Mucosa of descending colon (tissue), 3 donors: ENCODE results near the gene FRAS1. TPM values are rescaled to one million over a fixed set of nuclear protein-coding genes. Genes with fewer than 3 reads are reported as not detected.
A peak's percentile ranks its signal among the peaks of the same experiment; 100 is the strongest.
"Not testable (repeated sequence)": the region's sequence is repeated elsewhere in the genome, so short reads cannot be mapped to it uniquely, and the experiment has no call there.

ENCODE experiments used
- ATAC-seq: fragments of 200-7000 bp; cut with Tn5 transposase; one replicate; pipeline ENCODE4 v1.9.1; 2020; ENCODE audit warnings: mild to moderate bottlenecking, moderate library complexity
- DNase-seq, 3 donors: peaks; one replicate each; pipeline ENCODE4 v3.0.0-alpha.2; 2020
- H3K36me3 ChIP-seq: fragments of 200-600 bp; one replicate; pipeline ENCODE4 v1.8.0; 2021; ENCODE audit warnings: low read depth, mild to moderate bottlenecking
- H3K4me1 ChIP-seq: fragments of 200-600 bp; one replicate; pipeline ENCODE4 v1.8.0; 2021; ENCODE audit warnings: low read depth, mild to moderate bottlenecking
- H3K4me3 ChIP-seq: fragments of 200-600 bp; one replicate; pipeline ENCODE4 v1.8.0; 2021; ENCODE audit warnings: mild to moderate bottlenecking
- H3K9me3 ChIP-seq: fragments of 200-600 bp; one replicate; pipeline ENCODE4 v1.8.0; 2021; ENCODE audit warnings: mild to moderate bottlenecking
- intact Hi-C, 2 donors: fragments of 100-400 bp; cut with DNase I in 1 of 2; cut with micrococcal nuclease in 1 of 2; formaldehyde crosslinking; loops; one replicate each; pipeline versions ENCODE4 v1.11.0 to v1.11.1; 2022; cut with DNase I, micrococcal nuclease
- total RNA-seq, 3 donors: library from RNA; stranded (reverse); fragmentation: NEBNext Ultra II Directional in 2 of 3; extraction: Animal tissue kit (Norgen Biotek cat#: 25700) in 2 of 3; gene quantifications; one replicate each; pipeline versions ENCODE4 v1.2.1 to v1.2.4, GENCODE V29; 2021 to 2023
- TF ChIP-seq, protein P1 (sequence below): fragments of 200-600 bp; IDR thresholded peaks from one replicate; pipeline ENCODE4 v1.8.0; 2022; ENCODE audit warnings: antibody characterized with exemption, mild to moderate bottlenecking
- donor health status: DM: no; HTN: no; CAD: no; lungs with moderate emphysema.
- donor health status: DM: no; HTN: no; CAD: no.
- donor health status: DM: no; HTN: yes; CAD: no.

Gene FRAS1
- total RNA-seq, 3 donors from 2014 or later: 1.2 to 9.3 (median 2.2) TPM

DNA sequence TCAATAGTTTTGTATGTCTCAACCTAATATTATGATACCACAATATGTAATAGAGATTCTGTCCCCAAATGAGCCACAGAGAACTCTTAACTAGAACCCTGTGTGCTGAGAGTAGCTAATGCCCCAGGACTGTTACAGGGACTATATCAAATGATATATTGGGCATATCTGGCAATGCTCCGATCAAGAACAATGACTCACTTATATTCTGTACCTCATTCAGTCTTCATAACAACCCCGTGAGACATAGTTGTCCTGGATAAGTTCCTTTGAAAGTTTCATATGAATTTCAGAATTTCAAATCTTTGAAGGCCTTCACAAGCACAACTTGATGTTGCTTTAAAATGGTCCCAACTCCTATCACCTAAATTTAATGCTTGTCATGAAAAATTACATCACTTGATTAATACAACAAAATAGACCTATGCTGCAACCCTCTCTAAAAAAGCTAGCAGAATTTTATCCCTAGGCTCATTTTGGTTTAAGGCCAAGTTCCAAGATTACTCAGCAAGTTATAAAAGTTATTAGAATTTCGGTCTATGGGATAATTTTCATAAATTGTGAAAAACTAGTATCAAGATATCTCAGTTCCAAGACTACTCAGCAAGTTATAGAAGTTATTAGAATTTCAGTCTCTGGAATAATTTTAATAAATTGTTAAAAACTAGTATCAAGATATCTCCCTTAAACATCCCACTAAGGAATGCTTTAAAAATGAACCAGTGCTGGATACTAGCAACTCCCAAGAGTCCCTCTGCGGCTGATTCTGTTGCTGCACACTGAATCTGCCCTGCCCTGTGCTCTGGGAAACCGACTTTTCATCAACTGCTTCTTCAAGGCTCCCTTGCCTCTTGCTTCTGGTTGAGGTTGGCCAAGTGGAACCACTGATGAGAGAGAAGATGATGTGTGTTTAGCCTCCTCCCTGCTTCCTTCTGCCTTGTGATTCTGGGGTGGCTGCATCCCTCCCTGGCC is 488.4 kb downstream of the FRAS1 start:
- DNase-seq (no peak), ATAC-seq (no peak)
- TF ChIP-seq, protein P1, sequence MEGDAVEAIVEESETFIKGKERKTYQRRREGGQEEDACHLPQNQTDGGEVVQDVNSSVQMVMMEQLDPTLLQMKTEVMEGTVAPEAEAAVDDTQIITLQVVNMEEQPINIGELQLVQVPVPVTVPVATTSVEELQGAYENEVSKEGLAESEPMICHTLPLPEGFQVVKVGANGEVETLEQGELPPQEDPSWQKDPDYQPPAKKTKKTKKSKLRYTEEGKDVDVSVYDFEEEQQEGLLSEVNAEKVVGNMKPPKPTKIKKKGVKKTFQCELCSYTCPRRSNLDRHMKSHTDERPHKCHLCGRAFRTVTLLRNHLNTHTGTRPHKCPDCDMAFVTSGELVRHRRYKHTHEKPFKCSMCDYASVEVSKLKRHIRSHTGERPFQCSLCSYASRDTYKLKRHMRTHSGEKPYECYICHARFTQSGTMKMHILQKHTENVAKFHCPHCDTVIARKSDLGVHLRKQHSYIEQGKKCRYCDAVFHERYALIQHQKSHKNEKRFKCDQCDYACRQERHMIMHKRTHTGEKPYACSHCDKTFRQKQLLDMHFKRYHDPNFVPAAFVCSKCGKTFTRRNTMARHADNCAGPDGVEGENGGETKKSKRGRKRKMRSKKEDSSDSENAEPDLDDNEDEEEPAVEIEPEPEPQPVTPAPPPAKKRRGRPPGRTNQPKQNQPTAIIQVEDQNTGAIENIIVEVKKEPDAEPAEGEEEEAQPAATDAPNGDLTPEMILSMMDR: no peak
- Histone ChIP-seq H3K4me3 (no peak overlapping the region), H3K4me1 (no peaks in the 10 kb centered on the region), H3K36me3 (no peaks in the 10 kb centered on the region), H3K9me3 (no peaks in the 10 kb centered on the region)
- intact Hi-C loops: no loop called here

DNA sequence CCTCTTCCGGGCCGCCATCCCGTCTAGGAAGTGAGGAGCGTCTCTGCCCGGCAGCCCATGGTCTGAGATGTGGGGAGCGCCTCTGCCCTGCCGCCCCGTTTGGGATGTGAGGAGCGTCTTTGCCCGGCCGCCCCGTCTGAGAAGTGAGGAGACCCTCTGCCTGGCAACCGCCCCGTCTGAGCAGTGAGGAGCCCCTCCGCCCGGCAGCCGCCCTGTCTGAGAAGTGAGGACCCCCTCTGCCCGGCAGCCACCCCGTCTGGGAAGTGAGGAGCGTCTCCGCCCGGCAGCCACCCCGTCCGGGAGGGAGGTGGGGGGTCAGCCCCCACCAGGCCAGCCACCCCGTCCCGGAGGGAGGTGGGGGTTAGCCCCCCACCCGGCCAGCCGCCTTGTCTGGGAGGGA is 490.8 kb downstream of the FRAS1 start:
- H3K9me3 ChIP-seq, ATAC-seq, H3K36me3 ChIP-seq, H3K4me3 ChIP-seq, DNase-seq, intact Hi-C loops, H3K4me1 ChIP-seq: not testable (repeated sequence)

GRCh38 chr4:78548889-78549288 is 491.8 kb downstream of the FRAS1 start:
- DNase-seq, H3K4me1 ChIP-seq, ATAC-seq, H3K9me3 ChIP-seq, H3K36me3 ChIP-seq, H3K4me3 ChIP-seq, intact Hi-C loops: not testable (repeated sequence)

DNA sequence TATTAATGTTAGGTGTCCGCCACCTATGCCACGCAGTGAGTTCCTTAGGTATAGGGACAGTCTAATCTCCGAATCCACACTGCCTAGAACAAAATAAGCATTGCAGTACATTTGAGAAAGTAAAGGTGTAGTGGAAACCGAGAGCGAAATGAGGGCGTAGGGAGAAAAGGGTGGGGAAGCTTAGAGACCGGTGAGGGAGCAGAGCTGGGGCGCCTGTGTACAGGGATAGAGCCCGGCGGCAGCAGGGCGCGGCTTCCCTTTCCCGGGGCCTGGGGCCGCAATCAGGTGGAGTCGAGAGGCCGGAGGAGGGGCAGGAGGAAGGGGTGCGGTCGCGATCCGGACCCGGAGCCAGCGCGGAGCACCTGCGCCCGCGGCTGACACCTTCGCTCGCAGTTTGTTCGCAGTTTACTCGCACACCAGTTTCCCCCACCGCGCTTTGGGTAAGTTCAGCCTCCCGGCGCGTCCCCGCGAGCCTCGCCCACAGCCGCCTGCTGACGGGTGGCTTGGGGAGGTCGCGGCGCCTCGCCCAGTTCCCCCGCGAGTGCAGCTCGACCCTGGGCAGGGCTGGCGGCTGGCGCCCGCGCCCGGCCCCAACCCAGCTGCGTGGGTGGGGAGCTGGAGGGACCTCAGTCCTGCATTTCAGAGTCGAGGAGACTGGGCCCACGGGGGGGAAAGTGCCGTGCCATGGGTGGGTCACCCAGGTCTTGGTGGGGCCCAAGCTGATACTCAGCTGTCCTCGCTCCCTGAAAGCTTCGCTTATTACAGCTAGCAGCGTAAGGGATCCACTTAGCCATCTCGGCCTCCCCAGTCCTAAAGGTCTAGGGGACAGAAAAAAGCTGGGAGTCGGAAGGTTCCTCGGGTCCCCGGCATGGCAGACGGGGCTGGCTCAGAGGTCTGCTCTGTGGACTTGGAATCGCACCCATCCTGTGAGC is 494.6 kb downstream of the FRAS1 start, which contains the start of gene ANXA3:
Gene ANXA3 (plus strand): TSS at position 351 of the 932 bp plus-strand sequence. CDS start 2,704 bp downstream, outside the sequence.
- intact Hi-C loops: no loop called here
- TF ChIP-seq, protein P1: no peak
- Histone ChIP-seq H3K36me3 (no peaks in the 10 kb centered on the region), H3K9me3 (no peaks in the 10 kb centered on the region), H3K4me1 (peaks cover 8% of the 10 kb centered on the region), H3K4me3 (peak within 1 kb of the TSS; percentile 29)
- ATAC-seq (peak; percentile 94), DNase-seq (peak; percentile 72 to 84 (median 84))

- DNase-seq: peak in 2 of 3 donors; percentile 13 to 25
- TF ChIP-seq, protein P1: no peak
- intact Hi-C loops: no loop called here
- peaks cover 8% of the 10 kb centered on the region for H3K4me1 ChIP-seq
- H3K4me3 ChIP-seq: no peak overlapping the region
- H3K36me3 ChIP-seq: no peaks in the 10 kb centered on the region
- H3K9me3 ChIP-seq: no peaks in the 10 kb centered on the region
- peak; percentile 74 for ATAC-seq
Measured at GRCh38 chr4:78552389-78553042, 495.4 kb downstream of the FRAS1 start.

DNA sequence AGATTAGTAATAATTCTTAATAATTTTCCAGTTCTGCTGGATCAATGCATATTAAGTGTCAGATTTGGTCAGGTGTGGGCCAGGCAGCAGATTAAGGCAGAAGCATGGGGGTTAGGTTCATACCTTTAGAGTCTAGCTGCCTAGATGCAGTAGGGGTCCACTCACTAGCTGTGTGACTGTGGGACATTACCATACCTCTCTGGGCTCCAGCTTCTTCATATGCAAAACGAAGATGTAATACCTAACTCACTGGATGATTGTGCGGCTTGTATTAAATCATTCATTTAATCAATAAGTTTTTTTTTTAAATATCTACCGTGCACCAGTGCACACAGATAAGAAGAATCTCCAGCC is 495.9 kb downstream of the FRAS1 start:
- H3K36me3 ChIP-seq: no peaks in the 10 kb centered on the region
- TF ChIP-seq, protein P1: no peak
- DNase-seq: no peak
- intact Hi-C loops: no loop called here
- H3K9me3 ChIP-seq: no peaks in the 10 kb centered on the region
- H3K4me1 ChIP-seq: peaks cover 8% of the 10 kb centered on the region
- H3K4me3 ChIP-seq: no peak overlapping the region
- ATAC-seq: no peak
